Measurements from ENCODE around the gene MEIS2.

MEIS2 gene

GRCh38 chr15:36958606-36959005, 141.7 kb downstream of the MEIS2 start:
- no peak for DNase-seq

GRCh38 chr15:36954486-36954885, 145.9 kb downstream of the MEIS2 start:
- DNase-seq, result no peak

- no peak for DNase-seq
Observed at GRCh38 chr15:36953346-36953745, 147.0 kb downstream of the MEIS2 start.

- no peak for DNase-seq
Observed at GRCh38 chr15:36951731-36952247, 148.6 kb downstream of the MEIS2 start.

GRCh38 chr15:36950371-36950770, 150.0 kb downstream of the MEIS2 start:
- no peak for DNase-seq

GRCh38 chr15:36948982-36949381, 151.4 kb downstream of the MEIS2 start:
- no peak for DNase-seq

- no peak for DNase-seq
Observed at GRCh38 chr15:36947035-36947719, 153.2 kb downstream of the MEIS2 start.

GRCh38 chr15:36944442-36944841, 155.9 kb downstream of the MEIS2 start:
- DNase-seq, result no peak

GRCh38 chr15:36943508-36944361, 156.6 kb downstream of the MEIS2 start:
- DNase-seq, result no peak

- DNase-seq, result no peak
Observed at GRCh38 chr15:36942248-36942827, 158.0 kb downstream of the MEIS2 start.

GRCh38 chr15:36941798-36942197, 158.6 kb downstream of the MEIS2 start:
- no peak for DNase-seq

- no peak for DNase-seq
Observed at GRCh38 chr15:36940636-36941260, 159.6 kb downstream of the MEIS2 start.

- no peak for DNase-seq
Observed at GRCh38 chr15:36940219-36940618, 160.1 kb downstream of the MEIS2 start.

GRCh38 chr15:36938764-36939163, 161.6 kb downstream of the MEIS2 start:
- no peak for DNase-seq

- DNase-seq, result no peak
Observed at GRCh38 chr15:36938131-36938530, 162.2 kb downstream of the MEIS2 start.

GRCh38 chr15:36936613-36937012, 163.7 kb downstream of the MEIS2 start:
- DNase-seq, result no peak

- no peak for DNase-seq
Observed at GRCh38 chr15:36933255-36933990, 166.9 kb downstream of the MEIS2 start.

GRCh38 chr15:36932070-36932469, 168.3 kb downstream of the MEIS2 start:
- DNase-seq, result peak; percentile 24

GRCh38 chr15:36931434-36931833, 168.9 kb downstream of the MEIS2 start:
- DNase-seq, result no peak

- DNase-seq, result no peak
Observed at GRCh38 chr15:36926427-36926825, 173.9 kb downstream of the MEIS2 start.

- DNase-seq, result no peak
Observed at GRCh38 chr15:36925653-36926426, 174.5 kb downstream of the MEIS2 start.

- no peak for DNase-seq
Observed at GRCh38 chr15:36925049-36925448, 175.3 kb downstream of the MEIS2 start.
